ENCODE results near the gene TPPP2.
A peak's percentile ranks its signal among the peaks of the same experiment; 100 is the strongest.

DNA sequence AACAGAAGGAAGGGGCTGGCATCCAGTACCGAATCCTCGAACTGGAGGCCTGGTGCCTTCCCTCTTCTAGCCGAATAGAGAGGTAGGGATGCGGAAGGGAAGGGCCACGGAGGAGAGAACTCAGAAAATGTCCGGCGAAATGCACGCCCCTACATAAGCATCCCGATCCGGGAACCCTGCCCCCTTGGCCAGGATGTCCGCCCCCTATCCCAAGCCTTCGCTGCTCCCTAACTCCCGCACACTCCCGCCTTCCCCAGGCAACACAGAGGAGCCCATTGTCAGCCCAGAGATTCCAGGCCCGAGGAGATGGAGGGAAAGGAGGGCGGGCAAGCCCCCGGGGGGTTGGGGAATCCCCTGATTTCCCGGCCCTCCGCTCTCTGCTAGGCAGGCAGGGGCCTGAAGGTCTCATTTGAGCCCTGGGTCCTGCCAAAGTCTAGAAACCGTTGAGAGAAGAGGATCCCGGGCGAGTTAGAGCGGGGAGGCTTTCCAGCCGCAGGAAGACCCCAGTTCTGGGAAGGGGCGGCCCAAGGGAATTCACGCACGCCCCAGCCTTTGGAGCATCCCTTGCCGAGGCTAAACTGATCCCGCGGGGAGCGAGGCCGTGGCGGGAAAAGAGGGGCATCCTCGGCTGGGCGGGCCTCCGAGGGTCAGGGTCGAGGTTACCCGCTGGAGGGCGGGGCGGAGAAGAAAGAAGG lies 39.5 kb downstream of the TPPP2 start:
- TF ChIP-seq, protein P1, sequence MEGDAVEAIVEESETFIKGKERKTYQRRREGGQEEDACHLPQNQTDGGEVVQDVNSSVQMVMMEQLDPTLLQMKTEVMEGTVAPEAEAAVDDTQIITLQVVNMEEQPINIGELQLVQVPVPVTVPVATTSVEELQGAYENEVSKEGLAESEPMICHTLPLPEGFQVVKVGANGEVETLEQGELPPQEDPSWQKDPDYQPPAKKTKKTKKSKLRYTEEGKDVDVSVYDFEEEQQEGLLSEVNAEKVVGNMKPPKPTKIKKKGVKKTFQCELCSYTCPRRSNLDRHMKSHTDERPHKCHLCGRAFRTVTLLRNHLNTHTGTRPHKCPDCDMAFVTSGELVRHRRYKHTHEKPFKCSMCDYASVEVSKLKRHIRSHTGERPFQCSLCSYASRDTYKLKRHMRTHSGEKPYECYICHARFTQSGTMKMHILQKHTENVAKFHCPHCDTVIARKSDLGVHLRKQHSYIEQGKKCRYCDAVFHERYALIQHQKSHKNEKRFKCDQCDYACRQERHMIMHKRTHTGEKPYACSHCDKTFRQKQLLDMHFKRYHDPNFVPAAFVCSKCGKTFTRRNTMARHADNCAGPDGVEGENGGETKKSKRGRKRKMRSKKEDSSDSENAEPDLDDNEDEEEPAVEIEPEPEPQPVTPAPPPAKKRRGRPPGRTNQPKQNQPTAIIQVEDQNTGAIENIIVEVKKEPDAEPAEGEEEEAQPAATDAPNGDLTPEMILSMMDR (conservative IDR thresholded peaks at IDR 0.05; ENCODE audit: low read depth in 2 of 2): no peak
- TF ChIP-seq EZH2 (IDR thresholded peaks at IDR 0.05; ENCODE audit: low read depth, unreplicated experiment) (no peak), EZH2phosphoT487 (IDR thresholded peaks at IDR 0.05; ENCODE audit: unreplicated experiment) (no peak), POLR2AphosphoS5 (IDR thresholded peaks at IDR 0.05; ENCODE audit: low read depth) (peak; percentile 36; the same call in 1 of the 2 replicates), CREB1 (CRISPR knock-in tag; IDR thresholded peaks at IDR 0.05; ENCODE audit: low read depth) (no peak), JUNB (IDR thresholded peaks at IDR 0.05; ENCODE audit: unreplicated experiment) (no peak), ZNF331 (CRISPR knock-in tag; IDR thresholded peaks at IDR 0.05; ENCODE audit: low read depth) (no peak), ZNF114 (CRISPR knock-in tag; IDR thresholded peaks at IDR 0.05) (no peak), NANOG (IDR thresholded peaks at IDR 0.05; ENCODE audit: borderline replicate concordance) (no peak)
- TF ChIP-seq, protein P2, sequence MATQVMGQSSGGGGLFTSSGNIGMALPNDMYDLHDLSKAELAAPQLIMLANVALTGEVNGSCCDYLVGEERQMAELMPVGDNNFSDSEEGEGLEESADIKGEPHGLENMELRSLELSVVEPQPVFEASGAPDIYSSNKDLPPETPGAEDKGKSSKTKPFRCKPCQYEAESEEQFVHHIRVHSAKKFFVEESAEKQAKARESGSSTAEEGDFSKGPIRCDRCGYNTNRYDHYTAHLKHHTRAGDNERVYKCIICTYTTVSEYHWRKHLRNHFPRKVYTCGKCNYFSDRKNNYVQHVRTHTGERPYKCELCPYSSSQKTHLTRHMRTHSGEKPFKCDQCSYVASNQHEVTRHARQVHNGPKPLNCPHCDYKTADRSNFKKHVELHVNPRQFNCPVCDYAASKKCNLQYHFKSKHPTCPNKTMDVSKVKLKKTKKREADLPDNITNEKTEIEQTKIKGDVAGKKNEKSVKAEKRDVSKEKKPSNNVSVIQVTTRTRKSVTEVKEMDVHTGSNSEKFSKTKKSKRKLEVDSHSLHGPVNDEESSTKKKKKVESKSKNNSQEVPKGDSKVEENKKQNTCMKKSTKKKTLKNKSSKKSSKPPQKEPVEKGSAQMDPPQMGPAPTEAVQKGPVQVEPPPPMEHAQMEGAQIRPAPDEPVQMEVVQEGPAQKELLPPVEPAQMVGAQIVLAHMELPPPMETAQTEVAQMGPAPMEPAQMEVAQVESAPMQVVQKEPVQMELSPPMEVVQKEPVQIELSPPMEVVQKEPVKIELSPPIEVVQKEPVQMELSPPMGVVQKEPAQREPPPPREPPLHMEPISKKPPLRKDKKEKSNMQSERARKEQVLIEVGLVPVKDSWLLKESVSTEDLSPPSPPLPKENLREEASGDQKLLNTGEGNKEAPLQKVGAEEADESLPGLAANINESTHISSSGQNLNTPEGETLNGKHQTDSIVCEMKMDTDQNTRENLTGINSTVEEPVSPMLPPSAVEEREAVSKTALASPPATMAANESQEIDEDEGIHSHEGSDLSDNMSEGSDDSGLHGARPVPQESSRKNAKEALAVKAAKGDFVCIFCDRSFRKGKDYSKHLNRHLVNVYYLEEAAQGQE (IDR thresholded peaks at IDR 0.05; ENCODE audit: unreplicated experiment): no peak
- TF ChIP-seq, protein P3, sequence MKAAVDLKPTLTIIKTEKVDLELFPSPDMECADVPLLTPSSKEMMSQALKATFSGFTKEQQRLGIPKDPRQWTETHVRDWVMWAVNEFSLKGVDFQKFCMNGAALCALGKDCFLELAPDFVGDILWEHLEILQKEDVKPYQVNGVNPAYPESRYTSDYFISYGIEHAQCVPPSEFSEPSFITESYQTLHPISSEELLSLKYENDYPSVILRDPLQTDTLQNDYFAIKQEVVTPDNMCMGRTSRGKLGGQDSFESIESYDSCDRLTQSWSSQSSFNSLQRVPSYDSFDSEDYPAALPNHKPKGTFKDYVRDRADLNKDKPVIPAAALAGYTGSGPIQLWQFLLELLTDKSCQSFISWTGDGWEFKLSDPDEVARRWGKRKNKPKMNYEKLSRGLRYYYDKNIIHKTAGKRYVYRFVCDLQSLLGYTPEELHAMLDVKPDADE (IDR thresholded peaks at IDR 0.05): no peak
